ENCODE results near the gene TCEAL1. TPM values are rescaled to one million over a fixed set of nuclear protein-coding genes. Genes with fewer than 3 reads are reported as not detected.
"Not testable (repeated sequence)": the region's sequence is repeated elsewhere in the genome, so short reads cannot be mapped to it uniquely, and the experiment has no call there.

The TCEAL1 gene
- total RNA-seq, 4 donors from 2014 or later = 35.7 to 54.6 (median 46.5) TPM

- TF ChIP-seq CTCF (IDR thresholded peaks at IDR 0.05 in 4 of 5, conservative IDR thresholded peaks at IDR 0.05 in 1 of 5) (no peak), POLR2A (IDR thresholded peaks at IDR 0.05) (no peak)
- H3K4me3 ChIP-seq = no peak overlapping the region
- H3K9me3 ChIP-seq = no peaks in the 10 kb centered on the region
- H3K27me3 ChIP-seq = no peaks in the 10 kb centered on the region
- intact Hi-C loops (cut with DNase I; ENCODE audit: low total_unique reads) (no loop called here), in situ Hi-C loops (cut with MboI; ENCODE audit: low sequenced_read_pairs in 4 of 4) (no loop called here)
- no peaks in the 10 kb centered on the region for H3K4me1 ChIP-seq
- H3K27ac ChIP-seq = no peak overlapping the region
- no peaks in the 10 kb centered on the region for H3K36me3 ChIP-seq
- DNase-seq = no peak
- no peak for ATAC-seq
Measured at GRCh38 chrX:103656617-103657016, 27.8 kb downstream of the TCEAL1 start.

GRCh38 chrX:103657066-103657465, 28.3 kb downstream of the TCEAL1 start:
- H3K36me3 ChIP-seq; ATAC-seq; H3K9me3 ChIP-seq; in situ Hi-C loops (cut with MboI; ENCODE audit: low sequenced_read_pairs in 4 of 4); H3K27ac ChIP-seq; DNase-seq; H3K4me3 ChIP-seq; H3K4me1 ChIP-seq; intact Hi-C loops (cut with DNase I; ENCODE audit: low total_unique reads); H3K27me3 ChIP-seq: not testable (repeated sequence)

GRCh38 chrX:103658681-103659433, 30.1 kb downstream of the TCEAL1 start:
- TF ChIP-seq POLR2A (IDR thresholded peaks at IDR 0.05) (no peak), CTCF (IDR thresholded peaks at IDR 0.05 in 4 of 5, conservative IDR thresholded peaks at IDR 0.05 in 1 of 5) (no peak)
- in situ Hi-C loops (cut with MboI; ENCODE audit: low sequenced_read_pairs in 4 of 4) (no loop called here), intact Hi-C loops (cut with DNase I; ENCODE audit: low total_unique reads) (no loop called here)
- Histone ChIP-seq H3K4me3 (no peak overlapping the region), H3K27me3 (peaks cover 0 to 10% (median 8%) of the 10 kb centered on the region in 3 donors), H3K27ac (no peak overlapping the region), H3K9me3 (no peaks in the 10 kb centered on the region), H3K36me3 (no peaks in the 10 kb centered on the region), H3K4me1 (no peaks in the 10 kb centered on the region)
- ATAC-seq (no peak), DNase-seq (no peak)

- H3K9me3 ChIP-seq; H3K27me3 ChIP-seq; H3K4me1 ChIP-seq; in situ Hi-C loops (cut with MboI; ENCODE audit: low sequenced_read_pairs in 4 of 4); DNase-seq; H3K27ac ChIP-seq; ATAC-seq; H3K4me3 ChIP-seq; H3K36me3 ChIP-seq; intact Hi-C loops (cut with DNase I; ENCODE audit: low total_unique reads): not testable (repeated sequence)
Measured at GRCh38 chrX:103659460-103659859, 30.7 kb downstream of the TCEAL1 start.

GRCh38 chrX:103663981-103664762, 35.4 kb downstream of the TCEAL1 start:
- in situ Hi-C loops (cut with MboI; ENCODE audit: low sequenced_read_pairs in 4 of 4) (no loop called here), intact Hi-C loops (cut with DNase I; ENCODE audit: low total_unique reads) (no loop called here)
- TF ChIP-seq POLR2A (IDR thresholded peaks at IDR 0.05) (no peak), CTCF (IDR thresholded peaks at IDR 0.05 in 4 of 5, conservative IDR thresholded peaks at IDR 0.05 in 1 of 5) (no peak)
- H3K4me1 ChIP-seq = no peaks in the 10 kb centered on the region
- no peak overlapping the region for H3K4me3 ChIP-seq
- H3K9me3 ChIP-seq = no peaks in the 10 kb centered on the region
- ATAC-seq = no peak
- no peak overlapping the region for H3K27ac ChIP-seq
- H3K27me3 ChIP-seq = peaks cover 0 to 10% (median 8%) of the 10 kb centered on the region in 3 donors
- no peaks in the 10 kb centered on the region for H3K36me3 ChIP-seq
- DNase-seq = no peak

Data from gastrocnemius medialis (tissue), 4 donors.